Measurements from ENCODE around the gene COMMD1.
"Not testable (repeated sequence)": the region's sequence is repeated elsewhere in the genome, so short reads cannot be mapped to it uniquely, and the experiment has no call there.

The COMMD1 gene

GRCh38 chr2:62038975-62039771 lies 133.7 kb downstream of the COMMD1 start (continued):
- TF ChIP-seq ZBTB11 (tag by site-specific recombination; conservative IDR thresholded peaks at IDR 0.05; ENCODE audit: low read depth) (no peak), ZNF18 (tag by site-specific recombination; IDR thresholded peaks at IDR 0.05) (no peak), ZFP41 (tag by site-specific recombination; IDR thresholded peaks at IDR 0.05; ENCODE audit: borderline replicate concordance) (no peak), ZNF747 (tag by site-specific recombination; IDR thresholded peaks at IDR 0.05) (no peak), ZBTB21 (tag by site-specific recombination; IDR thresholded peaks at IDR 0.05) (no peak), KLF7 (tag by site-specific recombination; IDR thresholded peaks at IDR 0.05; ENCODE audit: borderline replicate concordance) (no peak), INSM2 (tag by site-specific recombination; IDR thresholded peaks at IDR 0.05) (no peak)

- TF ChIP-seq HOXA7 (CRISPR knock-in tag; IDR thresholded peaks at IDR 0.05; ENCODE audit: borderline replicate concordance) (no peak), ZNF585B (tag by site-specific recombination; IDR thresholded peaks at IDR 0.05) (no peak), ZNF175 (tag by site-specific recombination; IDR thresholded peaks at IDR 0.05) (no peak), SP7 (tag by site-specific recombination; IDR thresholded peaks at IDR 0.05) (no peak), ZBTB6 (tag by site-specific recombination; IDR thresholded peaks at IDR 0.05) (no peak), GFI1B (tag by site-specific recombination; IDR thresholded peaks at IDR 0.05) (no peak), ZEB2 (tag by site-specific recombination; IDR thresholded peaks at IDR 0.05) (no peak), ZNF132 (tag by site-specific recombination; IDR thresholded peaks at IDR 0.05; ENCODE audit: borderline replicate concordance) (no peak), ZNF121 (tag by site-specific recombination; IDR thresholded peaks at IDR 0.05) (no peak)
- H3K9me3 ChIP-seq (ENCODE audit: control insufficient read depth, insufficient read depth, low read depth, low read length) = no peaks in the 10 kb centered on the region
- H3K27ac ChIP-seq (ENCODE audit: extremely low read depth, low read depth, low read length) = no peak overlapping the region
- peaks cover 7% of the 10 kb centered on the region; the same call in 1 of the 2 replicates for H3K4me1 ChIP-seq (ENCODE audit: control insufficient read depth, insufficient read depth, low read length)
- no peak overlapping the region for H3K4me3 ChIP-seq (ENCODE audit: low read depth, low read length)
- POLR2A ChIA-PET = no interaction called here
- no peaks in the 10 kb centered on the region for H3K36me3 ChIP-seq (ENCODE audit: control insufficient read depth in 2 of 2, insufficient read depth in 1 of 2, low read length in 2 of 2)
- CTCF ChIA-PET = no interaction called here
These were observed 135.5 kb downstream of the COMMD1 start for GRCh38 chr2:62040926-62041325.

GRCh38 chr2:62041701-62042385 lies 136.4 kb downstream of the COMMD1 start:
- CTCF ChIA-PET; H3K9me3 ChIP-seq (ENCODE audit: control insufficient read depth, insufficient read depth, low read depth, low read length); H3K27ac ChIP-seq (ENCODE audit: extremely low read depth, low read depth, low read length); H3K4me1 ChIP-seq (ENCODE audit: control insufficient read depth, insufficient read depth, low read length); H3K36me3 ChIP-seq (ENCODE audit: control insufficient read depth in 2 of 2, insufficient read depth in 1 of 2, low read length in 2 of 2); H3K4me3 ChIP-seq (ENCODE audit: low read depth, low read length); POLR2A ChIA-PET: not testable (repeated sequence)
